ENCODE measurements around the gene HIVEP1. TPM values are rescaled to one million over a fixed set of nuclear protein-coding genes. Genes with fewer than 3 reads are reported as not detected.

The HIVEP1 gene
- total and polyA plus RNA-seq, 2 of the 8 experiments (the other 6 are each of a cell fraction or from before 2014, with no cell fraction given), result 22.6 to 23.1 TPM

DNA sequence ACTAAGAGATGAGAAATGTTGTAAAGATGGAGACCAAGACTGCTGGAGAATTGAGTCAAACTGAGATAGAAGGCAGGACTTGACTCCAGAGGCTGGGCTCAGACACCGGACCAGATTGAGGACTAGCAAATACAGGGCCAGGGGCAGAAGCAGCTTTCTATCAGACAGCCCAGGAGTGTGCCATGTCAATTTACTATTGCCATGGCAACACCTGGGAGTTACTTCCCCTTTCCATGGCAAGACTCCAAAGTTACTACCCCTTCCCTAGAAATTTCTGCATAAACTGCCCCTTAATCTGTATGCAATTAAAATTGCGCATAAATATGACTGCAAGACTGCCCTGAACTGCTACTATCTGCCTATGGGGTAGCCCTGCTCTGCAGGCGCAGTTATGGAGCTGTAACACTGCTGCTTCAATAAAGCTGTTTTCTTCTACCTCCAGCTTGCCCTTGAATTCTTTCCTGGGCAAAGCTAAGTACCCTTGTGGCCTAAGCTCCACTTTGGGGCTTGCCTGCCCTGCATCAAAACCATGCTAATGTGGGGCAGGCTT is 188.0 kb downstream of the HIVEP1 start (continued):
- TF ChIP-seq NRF1 (IDR thresholded peaks at IDR 0.05; ENCODE audit: low read depth, low read length), result no peak
- no peak for TF ChIP-seq POU5F1 (IDR thresholded peaks at IDR 0.05; ENCODE audit: low read depth, low read length)
- no peak for TF ChIP-seq SP2 (IDR thresholded peaks at IDR 0.05; ENCODE audit: low read length)
